Lower leg skin (tissue), 3 donors: ENCODE data around the gene AKAP5.

ENCODE experiments used
- POLR2A ChIP-seq, 2 donors: fragments of 450-650 bp; IDR thresholded peaks; one replicate each; pipeline ENCODE4 v1.6.1; 2016 to 2017; ENCODE audit warnings: antibody characterized with exemption in 2 of 2, mild to moderate bottlenecking in 1 of 2, moderate library complexity in 1 of 2
- TF ChIP-seq, protein P1 (sequence below), 3 donors: fragments of 450-650 bp; IDR thresholded peaks; one replicate each; pipeline ENCODE4 v1.5.1; 2016; ENCODE audit warnings: antibody characterized with exemption in 3 of 3, mild to moderate bottlenecking in 3 of 3, moderate library complexity in 2 of 3

DNA sequence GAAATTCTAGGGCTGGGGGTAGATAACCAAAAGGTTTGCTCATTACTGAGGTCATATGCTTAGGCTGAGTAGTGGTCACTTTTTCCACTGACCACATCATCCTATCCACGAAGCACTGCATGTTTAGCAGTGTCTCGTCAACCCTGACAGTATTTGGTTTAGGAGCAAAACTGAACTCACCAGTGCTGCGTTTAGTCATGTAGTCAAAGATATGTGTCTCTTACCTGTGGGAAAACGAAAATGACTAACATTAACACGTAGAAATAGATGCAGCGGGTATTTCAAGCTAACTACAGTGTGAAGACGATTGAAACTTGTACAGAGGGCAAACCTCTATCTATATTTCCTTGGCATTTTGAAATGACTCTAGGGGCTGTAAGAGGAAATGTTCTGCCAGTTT is 42.5 kb upstream of the AKAP5 start:
- TF ChIP-seq, protein P1, sequence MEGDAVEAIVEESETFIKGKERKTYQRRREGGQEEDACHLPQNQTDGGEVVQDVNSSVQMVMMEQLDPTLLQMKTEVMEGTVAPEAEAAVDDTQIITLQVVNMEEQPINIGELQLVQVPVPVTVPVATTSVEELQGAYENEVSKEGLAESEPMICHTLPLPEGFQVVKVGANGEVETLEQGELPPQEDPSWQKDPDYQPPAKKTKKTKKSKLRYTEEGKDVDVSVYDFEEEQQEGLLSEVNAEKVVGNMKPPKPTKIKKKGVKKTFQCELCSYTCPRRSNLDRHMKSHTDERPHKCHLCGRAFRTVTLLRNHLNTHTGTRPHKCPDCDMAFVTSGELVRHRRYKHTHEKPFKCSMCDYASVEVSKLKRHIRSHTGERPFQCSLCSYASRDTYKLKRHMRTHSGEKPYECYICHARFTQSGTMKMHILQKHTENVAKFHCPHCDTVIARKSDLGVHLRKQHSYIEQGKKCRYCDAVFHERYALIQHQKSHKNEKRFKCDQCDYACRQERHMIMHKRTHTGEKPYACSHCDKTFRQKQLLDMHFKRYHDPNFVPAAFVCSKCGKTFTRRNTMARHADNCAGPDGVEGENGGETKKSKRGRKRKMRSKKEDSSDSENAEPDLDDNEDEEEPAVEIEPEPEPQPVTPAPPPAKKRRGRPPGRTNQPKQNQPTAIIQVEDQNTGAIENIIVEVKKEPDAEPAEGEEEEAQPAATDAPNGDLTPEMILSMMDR (IDR thresholded peaks at IDR 0.05) = no peak
- no peak for TF ChIP-seq POLR2A (IDR thresholded peaks at IDR 0.05)
